Fibroblast of peridontal ligament (primary cell): ENCODE results near the gene AGTR2.
"Not testable (repeated sequence)": the region's sequence is repeated elsewhere in the genome, so short reads cannot be mapped to it uniquely, and the experiment has no call there.

Experiments
- DNase-seq: peaks from one replicate; pipeline ENCODE4 v3.0.0-alpha.2; 2010; ENCODE audit errors: extremely low read depth

AGTR2 gene

GRCh38 chrX:116170511-116170910 is at the start of gene AGTR2:
Gene AGTR2 (plus strand): TSS chrX:116170744. CDS start chrX:116172281, 1,537 bp downstream.
- DNase-seq = no peak

GRCh38 chrX:116135277-116135676 is 35.3 kb upstream of the AGTR2 start:
- DNase-seq = no peak

- DNase-seq = not testable (repeated sequence)
Observed at GRCh38 chrX:116141270-116141669, 29.3 kb upstream of the AGTR2 start.

GRCh38 chrX:116142976-116143375 is 27.6 kb upstream of the AGTR2 start:
- DNase-seq = no peak

GRCh38 chrX:116172976-116173375 is 2.4 kb downstream of the AGTR2 start:
- no peak for DNase-seq

GRCh38 chrX:116181300-116181699 is 10.8 kb downstream of the AGTR2 start:
- no peak for DNase-seq

GRCh38 chrX:116185163-116185562 is 14.6 kb downstream of the AGTR2 start:
- no peak for DNase-seq

GRCh38 chrX:116194649-116195048 is 24.1 kb downstream of the AGTR2 start:
- no peak for DNase-seq

GRCh38 chrX:116198235-116198634 is 27.7 kb downstream of the AGTR2 start:
- DNase-seq = no peak

- DNase-seq = no peak
Observed at GRCh38 chrX:116198810-116199209, 28.3 kb downstream of the AGTR2 start.

GRCh38 chrX:116204932-116205331 is 34.4 kb downstream of the AGTR2 start:
- DNase-seq = peak; percentile 30

- DNase-seq = no peak
Observed at GRCh38 chrX:116213262-116213661, 42.7 kb downstream of the AGTR2 start.

GRCh38 chrX:116217080-116217479 is 46.5 kb downstream of the AGTR2 start:
- DNase-seq = not testable (repeated sequence)
